K562 (cell line): ENCODE measurements around the gene MATR3. TPM values are rescaled to one million over a fixed set of nuclear protein-coding genes. Genes with fewer than 3 reads are reported as not detected.

ENCODE experiments used
- ARID1B ChIP-seq: fragments of 450-650 bp; IDR thresholded peaks from 2 replicates; pipeline ENCODE4 v1.6.1; 2016; ENCODE audit warnings: antibody characterized with exemption, mild to moderate bottlenecking, inconsistent platforms
- ATF3 ChIP-seq, 2 experiments: fragments of 450-650 bp in 1 of 2; sonication (generic) in 1 of 2; formaldehyde crosslinking in 1 of 2; IDR thresholded peaks in 1 of 2; conservative IDR thresholded peaks in 1 of 2; 2 replicates each; pipeline versions ENCODE4 v1.6.1 to v1.8.1; 2016 to 2023; ENCODE audit warnings: mild to moderate bottlenecking in 2 of 2, moderate library complexity in 2 of 2, inconsistent platforms in 1 of 2, missing genetic modification reagents in 1 of 2
- FOSL1 ChIP-seq: fragments of 200-800 bp; sonication (Bioruptor generic); conservative IDR thresholded peaks from 2 replicates; pipeline ENCODE4 v1.6.1; 2016; ENCODE audit warnings: missing genetic modification characterization, missing compliant biosample characterization
- GTF3C2 ChIP-seq: IDR thresholded peaks from 3 replicates; pipeline ENCODE4 v1.6.1; 2011; ENCODE audit warnings: borderline replicate concordance, mild to moderate bottlenecking, moderate library complexity; ENCODE audit not compliant: insufficient read length; ENCODE audit errors: extremely low read depth
- HNRNPUL1 ChIP-seq: fragments of 200-400 bp; formaldehyde crosslinking; IDR thresholded peaks from 2 replicates; pipeline ENCODE4 v1.6.1; 2017; ENCODE audit warnings: low read length
- JUN ChIP-seq, 2 experiments: sonication (generic) in 1 of 2; formaldehyde crosslinking in 1 of 2; IDR thresholded peaks; 2 replicates each; pipeline versions ENCODE4 v1.6.1 to v1.8.0; 2012 to 2022; ENCODE audit warnings: borderline replicate concordance in 2 of 2, mild to moderate bottlenecking in 2 of 2, improper control_type of control experiment in 1 of 2, low read depth in 1 of 2, low read length in 1 of 2, missing genetic modification reagents in 1 of 2
- KDM1A ChIP-seq, 2 experiments: fragments of 450-650 bp; IDR thresholded peaks; 2 replicates each; pipeline ENCODE4 v1.6.1; 2016; ENCODE audit warnings: mild to moderate bottlenecking in 2 of 2
- MCM7 ChIP-seq, 2 experiments: fragments of 450-650 bp; IDR thresholded peaks; 2 replicates each; pipeline ENCODE4 v1.6.1; 2016 to 2018
- NR4A1 ChIP-seq, 2 experiments: fragments of 250-450 bp in 1 of 2; fragments of 450-650 bp in 1 of 2; sonication (Bioruptor Pico) in 1 of 2; IDR thresholded peaks; 2 replicates each; pipeline versions ENCODE4 v1.4.0 to v1.6.1; 2016 to 2020; ENCODE audit warnings: mild to moderate bottlenecking in 2 of 2, missing compliant biosample characterization in 1 of 2, missing genetic modification characterization in 1 of 2, moderate library complexity in 1 of 2
- PTBP1 ChIP-seq: fragments of 200-400 bp; formaldehyde crosslinking; IDR thresholded peaks from 2 replicates; pipeline ENCODE4 v1.6.1; 2017; ENCODE audit warnings: low read depth, low read length
- RBM39 ChIP-seq: fragments of 200-400 bp; formaldehyde crosslinking; optimal IDR thresholded peaks from 2 replicates; pipeline ENCODE3; 2018; ENCODE audit warnings: low read depth, low read length
- SMARCE1 ChIP-seq: fragments of 450-650 bp; IDR thresholded peaks from 2 replicates; pipeline ENCODE4 v1.7.1; 2016; ENCODE audit warnings: mild to moderate bottlenecking
- TCF3 ChIP-seq: sonication (generic); formaldehyde crosslinking; IDR thresholded peaks from 2 replicates; pipeline ENCODE4 v1.4.0; 2020; ENCODE audit warnings: mild to moderate bottlenecking, missing genetic modification reagents
- TFAM ChIP-seq: fragments of 250-450 bp; sonication (Bioruptor Pico); conservative IDR thresholded peaks from 2 replicates; pipeline ENCODE4 v1.5.0; 2021; ENCODE audit warnings: mild to moderate bottlenecking, moderate library complexity
- YY1 ChIP-seq, 3 experiments: IDR thresholded peaks; 2 replicates each; pipeline ENCODE4 v1.6.1; 2011; ENCODE audit warnings: low read length in 2 of 3, mild to moderate bottlenecking in 2 of 3, moderate library complexity in 2 of 3, borderline replicate concordance in 1 of 3, control low read depth in 1 of 3, low read depth in 1 of 3; ENCODE audit not compliant: insufficient read depth in 3 of 3, insufficient replicate concordance in 2 of 3, control insufficient read depth in 1 of 3, insufficient read length in 1 of 3; ENCODE audit errors: extremely low read depth in 1 of 3
- ZFPM2 ChIP-seq: fragments of 250-450 bp; sonication (Bioruptor Pico); IDR thresholded peaks from 2 replicates; pipeline ENCODE4 v1.5.1; 2022; ENCODE audit warnings: mild to moderate bottlenecking
- ZNF592 ChIP-seq: fragments of 450-650 bp; IDR thresholded peaks from 2 replicates; pipeline ENCODE4 v1.6.1; 2017; ENCODE audit warnings: antibody characterized with exemption, mild to moderate bottlenecking
- polyA plus RNA-seq, 8 experiments: library from polyadenylated mRNA; depleted of rRNA in 4 of 8; stranded (reverse) in 5 of 8; unstranded in 3 of 8; fragments of >200 nt; fragmentation: Nextera tagmentation in 2 of 8; fragmentation: Illumina TruSeq in 1 of 8; extraction: Ambion mirVana in 2 of 8; extraction: Trizol in 1 of 8; gene quantifications; 2 replicates each; pipeline versions ENCODE4 v1.2.1 to v1.2.3, GENCODE V29; 2011 to 2014; ENCODE audit warnings: inconsistent platforms in 1 of 8, missing spikeins in 1 of 8
- total RNA-seq, 7 experiments: library from RNA; depleted of rRNA in 6 of 7; stranded (reverse); fragments of >200 nt in 6 of 7; fragmentation: Illumina TruSeq in 2 of 7; extraction: Trizol in 2 of 7; gene quantifications; 2 replicates each; pipeline versions ENCODE4 v1.2.1 to v1.2.3, GENCODE V29; 2011 to 2021; ENCODE audit warnings: low replicate concordance in 1 of 7

The MATR3 gene
- total and polyA plus RNA-seq, 9 of the 15 experiments (the other 6 are each of a cell fraction or from before 2014, with no cell fraction given), result 150 to 425 (median 263) TPM

GRCh38 chr5:139271201-139272027 lies 22.1 kb upstream of the MATR3 start (continued):
- no peak for TF ChIP-seq NR4A1 (CRISPR knock-in tag; IDR thresholded peaks at IDR 0.05)
- TF ChIP-seq NR4A1 (tag; IDR thresholded peaks at IDR 0.05), result no peak
- no peak for TF ChIP-seq PTBP1
- peak in 1 of 3 experiments; percentile 26 for TF ChIP-seq YY1 (IDR thresholded peaks at IDR 0.05; ENCODE audit: borderline replicate concordance in 1 of 3, control insufficient read depth in 1 of 3, extremely low read depth in 1 of 3, insufficient read depth in 3 of 3, insufficient read length in 1 of 3, insufficient replicate concordance in 2 of 3, low read depth in 1 of 3, low read length in 2 of 3)
- peak; percentile 49; the same call in 1 of the 2 replicates for TF ChIP-seq ATF3 (IDR thresholded peaks at IDR 0.05)
- TF ChIP-seq ATF3 (CRISPR knock-in tag; conservative IDR thresholded peaks at IDR 0.05), result no peak
- no peak for TF ChIP-seq TFAM (CRISPR knock-in tag)
- TF ChIP-seq ZFPM2 (CRISPR knock-in tag), result no peak
- peak; percentile 74 for TF ChIP-seq SMARCE1
- TF ChIP-seq GTF3C2, result no peak
- TF ChIP-seq TCF3 (CRISPR knock-in tag), result no peak
- no peak for TF ChIP-seq RBM39
- TF ChIP-seq JUN (IDR thresholded peaks at IDR 0.05; ENCODE audit: borderline replicate concordance, low read depth, low read length), result 0 out of 2 replicates have a peak, but pooled peaks have one; percentile 34
- no peak for TF ChIP-seq JUN (CRISPR knock-in tag; IDR thresholded peaks at IDR 0.05; ENCODE audit: borderline replicate concordance)
- TF ChIP-seq KDM1A (IDR thresholded peaks at IDR 0.05), result peak; percentile 13 to 21; a peak in 1 of 4 replicates
- no peak for TF ChIP-seq MCM7 (IDR thresholded peaks at IDR 0.05)
- peak; percentile 71 for TF ChIP-seq ZNF592
- TF ChIP-seq FOSL1 (tag), result peak; percentile 72
- TF ChIP-seq HNRNPUL1, result no peak
- peak; percentile 66 for TF ChIP-seq ARID1B
